H1 (cell line): Measurements from ENCODE around the gene GTSF1L. TPM values are rescaled to one million over a fixed set of nuclear protein-coding genes. Genes with fewer than 3 reads are reported as not detected.

Source experiments
- CTCF ChIA-PET: fragments of 300-600 bp; sonication (Branson Sonifier 250); formaldehyde crosslinking; loops from one replicate; lab custom pipeline; 2021; ENCODE audit not compliant: partially characterized antibody; lab: Charles Lee
- POLR2A ChIA-PET: fragments of 300-600 bp; sonication (Branson Sonifier 250); formaldehyde crosslinking; loops from one replicate; lab custom pipeline; 2021; ENCODE audit warnings: inconsistent platforms; ENCODE audit not compliant: partially characterized antibody; lab: Charles Lee
- DNase-seq, 2 experiments: peaks; one replicate each; pipeline versions ENCODE4 v3.0.0 to v3.0.0-alpha.2; 2010 to 2022; ENCODE audit warnings: low spot score in 2 of 2, low read depth in 1 of 2, mixed read lengths in 1 of 2
- FAIRE-seq: peaks from 2 replicates; lab custom pipeline; 2011; peaks lifted over from hg19 to GRCh38; lab: Jason Lieb, UNC
- H2AFZ ChIP-seq: 2 replicates; pipeline ENCODE4 v1.8.1; 2012; ENCODE audit warnings: low read length, inconsistent platforms
- H2AK5ac ChIP-seq: 2 replicates; pipeline ENCODE4 v1.6.1; 2013; ENCODE audit warnings: low read depth, low read length
- H2BK120ac ChIP-seq: replicated peaks from 2 replicates; pipeline ENCODE3; 2013; ENCODE audit warnings: low read depth, low read length, inconsistent platforms
- H2BK12ac ChIP-seq: 2 replicates; pipeline ENCODE4 v1.6.1; 2013; ENCODE audit warnings: low read depth, low read length
- H2BK15ac ChIP-seq: 2 replicates; pipeline ENCODE4 v1.6.1; 2013; ENCODE audit warnings: low read length
- H2BK20ac ChIP-seq: 2 replicates; pipeline ENCODE4 v1.6.1; 2013; ENCODE audit warnings: low read length
- H2BK5ac ChIP-seq: 2 replicates; pipeline ENCODE4 v1.6.1; 2013; ENCODE audit warnings: low read depth, low read length
- H3K14ac ChIP-seq: 2 replicates; pipeline ENCODE4 v1.6.1; 2013; ENCODE audit warnings: inconsistent platforms; ENCODE audit not compliant: insufficient read length
- H3K18ac ChIP-seq: 2 replicates; pipeline ENCODE4 v1.6.1; 2013; ENCODE audit warnings: low read length; ENCODE audit errors: extremely low read depth
- H3K23ac ChIP-seq: 2 replicates; pipeline ENCODE4 v1.6.1; 2013; ENCODE audit warnings: inconsistent platforms; ENCODE audit not compliant: insufficient read length
- H3K23me2 ChIP-seq: 2 replicates; pipeline ENCODE4 v1.6.1; 2013; ENCODE audit warnings: low read depth, low read length
- H3K27ac ChIP-seq: 2 replicates; pipeline ENCODE4 v1.6.1; 2011; ENCODE audit warnings: low read depth, low read length, inconsistent platforms
- H3K27me3 ChIP-seq, 4 experiments: replicated peaks in 1 of 4; 1 replicate in 1 of 4; 2 replicates in 3 of 4; pipeline versions ENCODE4 v1.6.1 to v1.8.1; 2011 to 2013; ENCODE audit warnings: low read length in 3 of 4, mild to moderate bottlenecking in 3 of 4, inconsistent platforms in 2 of 4, mixed read lengths in 2 of 4, moderate library complexity in 1 of 4; ENCODE audit not compliant: control insufficient read depth in 3 of 4, insufficient read depth in 3 of 4; ENCODE audit errors: extremely low read depth in 1 of 4
- H3K36me3 ChIP-seq, 4 experiments: 2 replicates each; pipeline versions ENCODE4 v1.6.1 to v1.8.1; 2011 to 2013; ENCODE audit warnings: mild to moderate bottlenecking in 4 of 4, low read length in 3 of 4, moderate library complexity in 2 of 4, control low read depth in 1 of 4, inconsistent platforms in 1 of 4; ENCODE audit not compliant: insufficient read depth in 4 of 4, control insufficient read depth in 2 of 4
- H3K4ac ChIP-seq: replicated peaks from 2 replicates; pipeline ENCODE3; 2013; ENCODE audit warnings: low read length, low read depth, mixed read lengths, inconsistent platforms; ENCODE audit not compliant: insufficient read length
- H3K4me1 ChIP-seq, 4 experiments: replicated peaks in 1 of 4; 1 replicate in 1 of 4; 2 replicates in 3 of 4; pipeline versions ENCODE4 v1.6.1 to v1.8.1; 2011 to 2013; ENCODE audit warnings: low read length in 3 of 4, inconsistent platforms in 2 of 4, mixed read lengths in 1 of 4; ENCODE audit not compliant: insufficient read depth in 4 of 4, control insufficient read depth in 3 of 4
- H3K4me2 ChIP-seq, 2 experiments: 2 replicates each; pipeline versions ENCODE4 v1.6.1 to v1.8.1; 2011 to 2013; ENCODE audit warnings: low read depth in 2 of 2, low read length in 2 of 2, control low read depth in 1 of 2, inconsistent platforms in 1 of 2, mild to moderate bottlenecking in 1 of 2; ENCODE audit not compliant: insufficient read depth in 1 of 2
- H3K4me3 ChIP-seq, 4 experiments: fragments of 200-600, 300-600 bp in 1 of 4; sonication (generic), shearing (Covaris generic), sonication (Bioruptor Twin) in 1 of 4; 2 replicates each; pipeline versions ENCODE4 v1.5.1 to v1.8.1; 2011 to 2016; ENCODE audit warnings: low read length in 4 of 4, low read depth in 3 of 4, control low read depth in 2 of 4, inconsistent platforms in 2 of 4, mild to moderate bottlenecking in 2 of 4, mixed read lengths in 1 of 4, moderate library complexity in 1 of 4; ENCODE audit not compliant: insufficient read depth in 2 of 4; ENCODE audit errors: extremely low read depth in 1 of 4
- H3K56ac ChIP-seq: replicated peaks from 2 replicates; pipeline ENCODE3; 2013; ENCODE audit warnings: low read depth, mild to moderate bottlenecking, mixed read lengths, low read length, inconsistent platforms; ENCODE audit not compliant: insufficient read length
- H3K79me1 ChIP-seq: 2 replicates; pipeline ENCODE4 v1.6.1; 2013; ENCODE audit warnings: low read depth, low read length, control low read depth
- H3K79me2 ChIP-seq, 2 experiments: 2 replicates each; pipeline versions ENCODE4 v1.6.1 to v1.8.1; 2012 to 2013; ENCODE audit warnings: low read length in 2 of 2, mild to moderate bottlenecking in 2 of 2, inconsistent platforms in 1 of 2; ENCODE audit not compliant: insufficient read depth in 2 of 2, control insufficient read depth in 1 of 2
- H3K9ac ChIP-seq, 4 experiments: replicated peaks in 1 of 4; 1 replicate in 1 of 4; 2 replicates in 3 of 4; pipeline versions ENCODE4 v1.6.1 to v1.8.1; 2011 to 2013; ENCODE audit warnings: low read depth in 3 of 4, low read length in 3 of 4, control low read depth in 2 of 4, mild to moderate bottlenecking in 2 of 4, moderate library complexity in 2 of 4, inconsistent platforms in 1 of 4; ENCODE audit errors: extremely low read depth in 1 of 4
- H3K9me3 ChIP-seq, 2 experiments: 2 replicates each; pipeline versions ENCODE4 v1.6.1 to v1.8.1; 2012 to 2013; ENCODE audit warnings: mild to moderate bottlenecking in 2 of 2, moderate library complexity in 2 of 2, control low read depth in 1 of 2, inconsistent platforms in 1 of 2, low read depth in 1 of 2, low read length in 1 of 2, mixed read lengths in 1 of 2; ENCODE audit not compliant: insufficient read depth in 2 of 2
- H4K20me1 ChIP-seq, 2 experiments: replicated peaks in 1 of 2; 2 replicates each; pipeline versions ENCODE3 to v1.8.1; 2011 to 2013; ENCODE audit warnings: inconsistent platforms in 2 of 2, low read length in 2 of 2, mild to moderate bottlenecking in 1 of 2; ENCODE audit not compliant: insufficient read depth in 2 of 2, control insufficient read depth in 1 of 2
- H4K5ac ChIP-seq: 2 replicates; pipeline ENCODE4 v1.6.1; 2013; ENCODE audit warnings: low read length, low read depth, mixed read lengths, inconsistent platforms; ENCODE audit not compliant: insufficient read length
- H4K8ac ChIP-seq: 2 replicates; pipeline ENCODE4 v1.8.0; 2013; ENCODE audit warnings: mild to moderate bottlenecking, moderate library complexity, low read length, inconsistent platforms; ENCODE audit not compliant: insufficient read depth; ENCODE audit errors: extremely low read depth
- H4K91ac ChIP-seq: replicated peaks from 2 replicates; pipeline ENCODE3; 2013; ENCODE audit warnings: low read length, mixed read lengths, inconsistent platforms; ENCODE audit not compliant: insufficient read length
- SUZ12 ChIP-seq: fragments of 200-600 bp; sonication (generic); IDR thresholded peaks from 2 replicates; pipeline ENCODE4 v1.6.1; 2012; ENCODE audit warnings: mild to moderate bottlenecking, inconsistent platforms, low read length, moderate library complexity, mixed read lengths
- WGBS, 2 experiments: shearing (Covaris generic) in 1 of 2; methylation state at CpG; one replicate each; pipeline versions ENCODE4 v1.1.6 to v1.1.7; 2013 to 2015; ENCODE audit warnings: low lambda C conversion rate in 2 of 2, mixed read lengths in 2 of 2, inconsistent platforms in 1 of 2, low coverage in 1 of 2, missing lambda C conversion rate in 1 of 2; ENCODE audit not compliant: insufficient replicate concordance in 2 of 2, insufficient coverage in 1 of 2, insufficient read length in 1 of 2; ENCODE audit errors: extremely low coverage in 1 of 2, missing lambda C conversion rate in 1 of 2; 5-methylcytosine and 5-hydroxymethylcytosine counted together
- polyA plus RNA-seq, 7 experiments: library from polyadenylated mRNA; depleted of rRNA in 3 of 7; stranded (reverse) in 5 of 7; unstranded in 2 of 7; fragments of >200 nt in 5 of 7; fragments of 200-250 nt in 2 of 7; gene quantifications; 1 replicate in 5 of 7; 2 replicates in 1 of 7; 4 replicates in 1 of 7; pipeline versions ENCODE4 v1.2.1 to v1.2.3, GENCODE V29; 2011 to 2013; ENCODE audit warnings: missing spikeins in 2 of 7, mixed read lengths in 2 of 7
- total RNA-seq: library from RNA; stranded (reverse); fragmentation: NEBNext Ultra II Directional; extraction: Animal tissue kit (Norgen Biotek cat#: 25700); gene quantifications from 2 replicates; pipeline ENCODE4 v1.2.1, GENCODE V29; 2021
- TF ChIP-seq, protein P1 (sequence below): IDR thresholded peaks from 2 replicates; pipeline ENCODE4 v1.6.1; 2011; ENCODE audit warnings: low read depth, mild to moderate bottlenecking, low read length; ENCODE audit not compliant: insufficient read depth

The GTSF1L gene
- total and polyA plus RNA-seq, 2 of the 8 experiments (the other 6 are each of a cell fraction or from before 2014, with no cell fraction given) = not detected

DNA sequence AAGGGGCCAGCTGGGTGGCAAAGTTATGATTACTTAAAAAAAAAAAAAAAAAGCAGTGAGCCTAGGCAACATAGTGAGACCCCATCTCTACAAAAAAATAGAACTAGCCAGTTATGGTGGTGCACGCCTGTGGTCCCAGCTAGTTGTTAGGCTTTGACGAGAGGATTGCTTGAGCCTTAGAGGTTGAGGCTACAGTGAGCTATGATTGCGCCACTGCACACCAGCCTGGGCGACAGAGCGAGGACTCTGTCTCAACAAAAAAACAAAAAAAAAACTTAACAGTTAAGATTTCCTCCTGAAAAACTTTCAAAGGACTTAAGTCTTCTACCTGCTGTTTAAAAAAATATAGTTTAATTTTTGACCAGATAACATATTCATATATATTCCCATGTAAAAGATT, 2.4 kb downstream of the GTSF1L start:
- Histone ChIP-seq H3K4me1 (peaks cover 0 to 12% (median 2%) of the 10 kb centered on the region in 4 experiments; a peak in 3 of 7 replicates), H3K9ac (no peak overlapping the region), H4K20me1 (no peaks in the 10 kb centered on the region), H3K79me2 (no peaks in the 10 kb centered on the region), H3K56ac (no peak overlapping the region), H2BK15ac (no peak overlapping the region), H3K4me3 (no peak overlapping the region), H2BK12ac (no peak overlapping the region), H3K18ac (no peak overlapping the region), H3K36me3 (no peaks in the 10 kb centered on the region), H4K91ac (no peak overlapping the region), H3K27ac (no peak overlapping the region), H3K4me2 (no peak overlapping the region), H3K9me3 (no peaks in the 10 kb centered on the region), H2BK5ac (no peak overlapping the region), H2BK120ac (no peak overlapping the region), H3K4ac (no peak overlapping the region), H2AK5ac (no peak overlapping the region), H3K79me1 (no peaks in the 10 kb centered on the region), H4K8ac (no peak overlapping the region), H4K5ac (no peak overlapping the region), H2AFZ (no peak overlapping the region), H3K14ac (no peak overlapping the region), H3K23me2 (no peaks in the 10 kb centered on the region), H3K23ac (no peak overlapping the region), H2BK20ac (no peak overlapping the region), H3K27me3 (no peaks in the 10 kb centered on the region; a peak in 1 of 7 replicates)
- FAIRE-seq = no peak
- 96% methylated on average over 5 of the region's 5 CpGs; no CpG with 5 or more reads in 1 of the 2 experiments for WGBS, 2 experiments
- POLR2A ChIA-PET = interaction anchor here (1.1 kb wide), 1 partner anchor 18 kb away, joined by 3 read pairs; no protein-coding TSS in a partner anchor
- no peak for DNase-seq
- CTCF ChIA-PET = no interaction called here
- no peak for TF ChIP-seq SUZ12
- TF ChIP-seq, protein P1, sequence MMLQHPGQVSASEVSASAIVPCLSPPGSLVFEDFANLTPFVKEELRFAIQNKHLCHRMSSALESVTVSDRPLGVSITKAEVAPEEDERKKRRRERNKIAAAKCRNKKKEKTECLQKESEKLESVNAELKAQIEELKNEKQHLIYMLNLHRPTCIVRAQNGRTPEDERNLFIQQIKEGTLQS = no peak
